Hematopoietic multipotent progenitor cell treated with erythropoietin and hydrocortisone succinate and interleukin-3 and kit ligand, for 15 days (in vitro differentiated cells): ENCODE results near the gene CDKL2.

Experiments
- DNase-seq: peaks from one replicate; pipeline ENCODE4 v3.0.0-alpha.2; 2015; ENCODE audit warnings: low spot score

The CDKL2 gene

GRCh38 chr4:75639124-75639695 is 8.9 kb upstream of the CDKL2 start:
- DNase-seq, result no peak

DNA sequence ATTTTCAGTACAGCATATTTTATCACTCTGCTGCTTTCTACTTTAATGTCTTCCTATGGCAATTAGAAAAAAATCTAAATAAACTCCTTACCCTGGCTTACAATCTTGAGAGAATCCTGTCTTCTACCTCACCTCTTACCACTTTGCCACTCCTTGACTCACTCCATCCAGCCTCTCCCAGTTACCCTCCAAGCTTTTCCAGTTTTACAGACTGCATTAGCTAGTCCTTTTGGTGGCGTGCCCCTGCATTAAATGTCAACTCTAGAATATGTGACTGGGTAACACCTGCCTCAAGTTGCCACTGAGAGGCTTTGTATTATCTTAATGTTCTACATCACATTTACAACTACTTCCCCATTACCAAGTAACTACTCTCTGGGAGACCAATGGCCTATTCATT is 7.5 kb upstream of the CDKL2 start:
- no peak for DNase-seq

DNA sequence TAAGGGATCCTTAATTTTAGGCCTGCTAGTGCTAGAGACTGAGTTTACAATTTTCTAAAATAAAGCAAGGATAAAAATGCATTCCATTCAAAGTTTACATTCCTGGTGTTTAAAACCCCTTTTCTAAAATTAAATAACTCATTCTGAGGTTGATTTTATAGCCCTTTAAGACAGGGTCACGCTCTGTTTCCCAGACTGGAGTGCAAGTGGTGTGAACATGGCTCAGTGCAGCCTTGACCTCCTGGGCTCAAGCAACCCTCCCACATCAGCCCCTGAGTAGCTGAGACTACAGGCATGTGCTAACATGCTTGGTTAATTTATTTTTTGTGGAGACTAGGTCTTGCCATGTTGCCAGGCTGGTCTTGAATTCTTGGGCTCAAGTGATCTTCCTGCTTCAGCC is 6.8 kb upstream of the CDKL2 start:
- DNase-seq, result no peak

DNA sequence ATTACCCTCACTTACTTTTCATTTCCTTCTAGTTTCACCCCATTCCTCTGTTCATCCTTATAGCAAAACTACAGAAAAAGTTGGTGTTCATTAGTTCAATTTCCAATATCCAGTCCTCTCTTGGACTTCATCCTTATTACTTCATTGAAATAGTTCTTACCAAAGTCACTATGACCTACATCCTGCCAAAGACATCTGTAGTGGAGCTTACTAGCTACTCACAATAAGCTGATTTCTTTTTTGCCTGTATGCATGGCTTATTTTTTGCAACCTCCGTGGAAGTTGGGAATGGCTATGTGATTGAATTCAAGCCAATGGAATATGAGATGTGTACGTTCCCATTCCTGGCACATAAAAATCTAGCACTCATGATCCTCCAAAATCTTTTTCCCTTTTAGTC is 4.6 kb upstream of the CDKL2 start:
- no peak for DNase-seq

DNA sequence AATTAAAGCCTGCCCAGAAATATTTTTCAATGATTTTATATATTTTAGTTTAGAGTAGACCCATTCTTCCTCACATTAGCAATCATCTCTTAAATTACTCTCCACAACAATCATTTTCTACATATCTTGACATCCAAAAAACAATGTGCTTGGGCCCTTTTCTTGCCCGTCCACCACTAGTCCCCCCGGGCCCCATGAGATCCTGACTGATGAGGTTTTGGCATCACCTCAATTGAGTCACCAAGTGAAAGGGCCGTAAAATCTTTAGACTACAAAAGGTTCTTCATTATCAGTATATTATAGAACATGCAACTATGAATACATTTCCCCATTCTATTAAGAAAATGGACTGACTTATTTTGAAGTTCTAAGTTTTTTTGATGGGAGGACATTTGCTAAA is 4.0 kb upstream of the CDKL2 start:
- no peak for DNase-seq

DNA sequence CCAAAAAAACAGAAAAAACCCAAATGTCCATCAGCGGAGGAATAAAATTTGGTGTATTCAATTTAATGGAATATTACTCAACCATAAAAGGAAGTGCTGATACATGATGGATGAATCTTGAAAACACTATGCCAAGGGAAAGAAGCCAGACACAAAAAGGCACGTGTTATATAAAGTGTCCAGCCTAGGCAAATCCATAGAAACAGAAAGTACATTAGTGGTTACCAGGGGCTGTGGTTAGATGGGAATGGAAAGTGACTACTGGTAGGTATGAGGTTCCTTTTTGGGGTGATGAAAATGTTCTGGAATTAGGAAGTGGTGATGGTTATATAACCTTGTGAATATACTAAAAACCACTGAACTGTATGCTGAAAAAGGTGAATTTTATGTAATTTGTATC is 3.5 kb upstream of the CDKL2 start:
- no peak for DNase-seq

GRCh38 chr4:75630937-75631329 is 605 bp upstream of the CDKL2 start:
- DNase-seq, result no peak

GRCh38 chr4:75629239-75629638 is 1.1 kb downstream of the CDKL2 start:
- no peak for DNase-seq

DNA sequence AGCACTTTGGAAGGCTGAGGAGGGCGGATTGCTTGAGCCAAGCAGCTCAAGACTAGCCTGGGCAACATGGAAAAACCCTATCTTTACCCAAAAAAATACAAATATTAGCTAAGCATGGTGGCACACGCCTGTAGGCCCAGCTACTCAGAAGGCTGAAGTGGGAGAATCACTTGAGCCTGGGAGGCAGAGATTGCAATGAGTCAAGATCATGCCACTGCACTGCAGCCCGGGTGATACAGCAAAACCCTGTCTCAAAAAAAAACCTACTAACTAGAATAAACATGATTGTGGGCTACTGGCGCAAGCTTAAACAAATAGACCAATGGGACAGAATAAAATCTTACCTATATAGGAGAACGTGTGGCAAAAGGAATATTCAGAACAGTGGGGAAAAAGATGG is 7.3 kb downstream of the CDKL2 start:
- DNase-seq, result no peak

DNA sequence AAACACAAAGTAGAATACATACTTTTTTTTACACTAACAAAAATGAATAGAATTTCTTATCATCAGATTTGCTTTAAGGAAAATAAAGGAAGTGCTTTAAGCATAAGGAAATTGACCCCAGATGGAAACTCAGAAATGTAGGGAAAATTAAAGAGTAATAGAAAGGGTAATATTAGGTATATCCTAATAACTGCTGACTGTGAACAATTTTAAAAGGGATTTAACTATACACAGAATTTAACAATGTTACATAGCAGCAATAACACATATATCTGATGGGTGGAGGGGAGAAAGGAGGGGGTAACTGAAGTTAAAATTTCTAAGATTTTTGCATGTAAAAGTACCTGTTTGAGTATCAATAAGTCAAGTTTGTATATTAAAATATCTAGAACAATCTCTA is 8.6 kb downstream of the CDKL2 start:
- no peak for DNase-seq

GRCh38 chr4:75612306-75612705 is 18.0 kb downstream of the CDKL2 start:
- no peak for DNase-seq

DNA sequence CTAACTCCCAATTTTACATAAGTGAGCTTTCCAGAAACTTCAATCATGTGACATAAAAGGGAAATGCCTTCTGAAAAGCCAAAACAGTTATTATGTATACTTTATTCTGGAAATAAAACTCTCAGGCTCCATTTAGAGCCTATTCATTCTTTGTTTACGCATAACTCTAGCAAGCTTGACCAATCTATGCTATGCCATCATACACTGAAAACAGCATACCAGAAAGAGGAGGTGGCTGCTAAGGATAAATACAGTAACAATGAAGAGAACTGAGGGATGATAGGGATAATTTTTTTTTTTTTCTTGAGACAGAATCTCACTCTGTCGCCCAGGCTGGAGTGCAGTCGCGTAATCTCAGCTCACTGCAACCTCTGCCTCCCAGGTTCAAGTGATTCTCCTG is 24.4 kb downstream of the CDKL2 start:
- no peak for DNase-seq

DNA sequence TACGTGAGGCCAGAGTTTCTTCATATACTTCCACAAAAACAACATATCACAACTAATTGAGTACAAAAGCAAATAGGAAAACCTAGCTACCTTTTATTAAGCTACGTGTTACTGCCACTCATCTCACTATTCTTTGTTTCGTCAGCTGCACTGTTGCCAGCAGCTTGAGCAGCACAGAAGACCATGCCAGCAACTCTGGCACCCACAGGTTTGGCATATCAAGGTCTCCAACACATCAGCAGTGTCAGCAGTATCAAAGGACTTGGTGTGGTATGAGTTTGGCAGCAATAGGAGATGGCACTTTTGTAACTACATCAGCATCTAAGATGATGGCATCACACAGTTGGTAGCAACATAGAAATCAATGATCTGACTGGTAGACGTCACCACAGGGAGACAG is 30.7 kb downstream of the CDKL2 start:
- no peak for DNase-seq

- no peak for DNase-seq
Measured at GRCh38 chr4:75598390-75598789, 31.9 kb downstream of the CDKL2 start.

DNA sequence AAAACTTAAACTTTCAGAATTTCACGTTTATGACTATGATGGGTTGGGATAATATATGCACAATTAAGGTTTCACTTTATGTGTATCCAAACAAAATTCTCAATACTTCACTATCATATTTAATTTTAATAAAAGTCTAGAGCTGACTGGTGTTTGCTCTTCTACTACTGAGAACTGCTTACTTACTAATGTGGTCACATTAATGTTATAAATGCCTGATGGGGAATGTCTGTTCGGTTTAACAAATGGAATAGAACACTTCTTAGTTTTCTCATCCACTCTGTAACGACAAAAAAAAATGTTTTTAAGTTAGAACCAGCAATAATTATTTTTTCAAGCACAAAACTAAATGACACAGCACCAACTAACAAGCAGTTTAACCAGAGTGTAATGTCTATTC is 34.3 kb downstream of the CDKL2 start:
- DNase-seq, result no peak

DNA sequence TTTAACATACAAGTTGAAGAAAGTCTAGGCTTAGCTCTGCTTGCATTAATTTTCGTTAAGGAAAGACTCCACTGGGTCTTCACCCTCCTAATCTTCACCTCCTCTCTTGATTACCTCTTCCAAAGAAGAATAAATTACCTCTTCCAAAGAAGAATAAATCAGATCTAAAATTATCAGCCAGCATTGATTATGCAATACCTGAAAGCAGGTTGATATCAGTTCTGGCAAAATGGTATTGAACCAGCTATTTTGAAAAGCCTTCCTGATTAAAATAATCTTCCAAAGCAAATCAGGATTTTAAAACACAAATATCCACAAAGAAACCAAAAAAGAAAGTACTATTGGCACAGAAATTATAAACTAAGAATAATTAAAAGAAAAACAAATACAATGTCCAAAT is 36.9 kb downstream of the CDKL2 start:
- no peak for DNase-seq

DNA sequence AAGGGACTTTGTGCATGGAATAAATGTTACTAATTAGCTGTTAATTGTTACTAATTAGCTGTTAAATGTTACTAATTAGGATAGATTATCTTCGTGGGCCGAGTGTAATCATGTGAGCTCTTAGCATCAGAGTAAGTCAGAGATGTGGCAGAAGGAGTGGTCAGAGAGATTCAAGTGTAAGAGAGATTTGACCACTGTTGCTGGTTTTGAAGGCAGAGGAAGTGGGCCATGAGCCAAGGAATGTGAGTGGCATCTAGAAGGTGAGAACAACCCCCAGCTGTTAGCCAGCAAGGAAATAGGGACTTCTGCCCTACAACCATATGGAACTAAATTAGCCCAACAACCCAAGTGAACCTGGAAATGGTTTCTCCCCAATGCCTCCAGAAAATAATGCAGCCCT is 46.3 kb downstream of the CDKL2 start:
- DNase-seq, result no peak

- DNase-seq, result no peak
Measured at GRCh38 chr4:75567725-75568124, 62.6 kb downstream of the CDKL2 start.

DNA sequence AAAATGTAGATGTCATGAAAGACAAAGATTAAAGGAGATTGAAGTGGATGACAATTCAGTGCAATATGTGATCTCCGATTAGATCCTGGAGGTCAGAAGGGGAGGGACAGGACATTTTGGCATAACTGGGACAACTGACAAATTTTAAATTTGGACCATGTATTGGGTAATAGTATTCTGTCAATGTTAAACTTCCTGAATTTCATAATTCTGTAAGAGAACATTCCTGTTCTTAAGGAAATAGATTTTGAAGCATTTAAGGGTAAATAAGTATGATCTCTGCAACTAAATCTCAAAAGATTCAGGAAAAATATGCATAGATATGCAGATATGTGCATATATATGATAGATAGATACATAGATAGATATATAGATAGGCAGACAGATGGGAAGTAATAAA is 63.4 kb downstream of the CDKL2 start:
- no peak for DNase-seq

DNA sequence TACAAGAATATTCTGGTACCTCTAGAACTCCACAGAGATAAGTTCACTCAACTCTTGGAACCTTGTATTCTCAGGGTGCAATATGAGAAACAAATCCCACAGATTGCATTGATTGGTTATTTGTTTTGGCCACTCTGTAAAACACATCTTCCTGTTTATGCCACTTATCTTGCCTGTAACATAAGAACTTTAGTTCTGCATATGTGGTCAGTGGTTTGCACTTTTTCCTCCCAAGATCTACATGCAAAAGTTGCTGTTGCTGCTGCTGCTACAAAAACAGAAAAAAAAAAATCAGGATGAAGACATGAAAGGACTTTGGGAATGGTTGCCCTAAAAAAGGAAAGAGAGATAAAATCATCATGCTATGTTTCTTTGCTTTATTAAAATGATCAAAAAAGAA is 64.8 kb downstream of the CDKL2 start:
- DNase-seq, result no peak

DNA sequence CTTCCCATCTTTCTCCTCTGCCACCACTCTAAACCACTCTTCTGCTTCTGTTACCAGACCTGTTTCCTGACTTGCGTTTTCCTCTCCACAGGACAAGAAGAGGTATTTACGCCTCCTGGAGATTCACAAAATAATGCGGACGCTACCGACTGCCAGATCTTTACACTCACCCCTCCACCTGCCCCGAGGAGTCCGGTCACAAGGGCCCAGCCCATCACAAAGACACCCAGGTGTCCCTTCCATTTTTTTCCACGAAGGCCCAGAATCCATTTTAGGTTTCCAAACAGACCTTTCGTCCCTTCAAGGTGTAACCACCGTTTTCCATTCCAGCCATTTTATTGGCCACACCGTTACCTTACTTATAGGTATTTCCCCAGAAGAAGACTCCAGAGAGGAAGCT is 66.3 kb downstream of the CDKL2 start:
- no peak for DNase-seq

DNA sequence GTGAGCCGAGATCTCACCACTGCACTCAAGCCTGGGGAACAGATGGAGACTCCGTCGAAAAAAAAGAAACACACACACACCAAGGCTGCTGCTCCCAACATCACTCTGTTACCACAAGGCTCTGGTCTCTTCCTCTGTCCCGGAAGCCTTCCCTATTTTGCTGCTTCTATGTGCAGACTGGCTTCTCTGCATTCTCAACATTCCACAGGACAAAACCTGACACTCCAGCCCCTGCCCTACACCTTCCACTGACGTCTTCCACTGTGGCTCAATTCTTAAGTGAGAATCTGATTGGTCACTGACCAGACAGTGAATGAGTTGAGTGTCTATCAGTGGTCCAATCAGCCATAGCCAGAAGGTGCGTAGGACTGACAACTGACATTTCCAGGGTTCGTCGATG is 68.5 kb downstream of the CDKL2 start:
- DNase-seq, result no peak

GRCh38 chr4:75557696-75558095 is 72.6 kb downstream of the CDKL2 start:
- DNase-seq, result no peak

- DNase-seq, result no peak
Measured at GRCh38 chr4:75555294-75556164, 74.8 kb downstream of the CDKL2 start, which contains the start of gene ODAPH. TSS of gene ODAPH (plus strand) at chr4:75556066. CDS start at chr4:75556083, 17 bp downstream.
